HCT116 (cell line): ENCODE results near the gene SCCPDH. TPM values are rescaled to one million over a fixed set of nuclear protein-coding genes. Genes with fewer than 3 reads are reported as not detected.
"Not testable (repeated sequence)": the region's sequence is repeated elsewhere in the genome, so short reads cannot be mapped to it uniquely, and the experiment has no call there.

Experiments
- ATAC-seq: fragments of 200-7000 bp; cut with Tn5 transposase; 2 replicates; pipeline ENCODE4 v1.9.1; 2020; ENCODE audit warnings: mild to moderate bottlenecking, moderate library complexity
- BruUV-seq: library from RNA; stranded (reverse); fragments of 400-500 nt; replicated peaks from 2 replicates; lab custom pipeline; 2021; lab: Mats Ljungman, UMichigan
- CTCF ChIA-PET: fragments of 300-600 bp; sonication (Branson Sonifier 250); formaldehyde crosslinking; loops from one replicate; lab custom pipeline; 2021; ENCODE audit warnings: antibody characterized with exemption; lab: Charles Lee
- POLR2A ChIA-PET: fragments of 300-600, 350-600 bp; sonication (Branson Sonifier 250); formaldehyde crosslinking; loops from one replicate; lab custom pipeline; 2021; ENCODE audit warnings: antibody characterized with exemption; lab: Charles Lee
- RAD21 ChIA-PET, 2 experiments: fragments of 300-600 bp; sonication (Branson Sonifier 250); formaldehyde crosslinking; loops; one replicate each; lab custom pipeline; 2023; ENCODE audit warnings: low total read pairs in 2 of 2; ENCODE audit not compliant: uncharacterized antibody in 2 of 2, unreplicated experiment in 2 of 2, low non-redundant PET in 1 of 2; lab: Charles Lee
- DNase-seq: peaks from one replicate; pipeline ENCODE4 v3.0.0-alpha.2; 2010; ENCODE audit warnings: low read depth, low spot score
- H2AFZ ChIP-seq: fragments of 200-600 bp; shearing (Covaris generic), sonication (generic); 2 replicates; pipeline ENCODE4 v1.6.1; 2017; ENCODE audit warnings: low read depth, mixed run types, mixed read lengths, antibody characterized with exemption, low read length; ENCODE audit not compliant: poor library complexity, severe bottlenecking
- H3K27ac ChIP-seq: 2 replicates; pipeline ENCODE4 v1.5.1; 2012; ENCODE audit warnings: low read depth, low read length
- H3K27me3 ChIP-seq: fragments of 200-600 bp; sonication (generic); 2 replicates; pipeline ENCODE4 v1.6.1; 2016; ENCODE audit warnings: mixed run types, low read length, mixed read lengths; ENCODE audit not compliant: insufficient read depth
- H3K36me3 ChIP-seq, 2 experiments: fragments of 200-500 bp in 1 of 2; fragments of 200-600 bp in 1 of 2; sonication (Bioruptor generic) in 1 of 2; sonication (generic) in 1 of 2; 2 replicates each; pipeline versions ENCODE4 v1.5.1 to v1.6.1; 2014 to 2016; ENCODE audit warnings: low read length in 2 of 2, inconsistent platforms in 1 of 2, mixed read lengths in 1 of 2, mixed run types in 1 of 2; ENCODE audit not compliant: insufficient read depth in 2 of 2, control insufficient read depth in 1 of 2
- H3K4me1 ChIP-seq, 2 experiments: fragments of 200-600 bp in 1 of 2; sonication (generic) in 1 of 2; 2 replicates each; pipeline versions ENCODE4 v1.5.1 to v1.6.1; 2012 to 2017; ENCODE audit warnings: low read length in 2 of 2, inconsistent platforms in 1 of 2, mild to moderate bottlenecking in 1 of 2, mixed read lengths in 1 of 2, mixed run types in 1 of 2, moderate library complexity in 1 of 2; ENCODE audit not compliant: insufficient read depth in 2 of 2, control insufficient read depth in 1 of 2
- H3K4me2 ChIP-seq: fragments of 200-600 bp; sonication (generic); 2 replicates; pipeline ENCODE4 v1.6.1; 2017; ENCODE audit warnings: mixed run types, low read length, mixed read lengths
- H3K4me3 ChIP-seq, 2 experiments: fragments of 200-600 bp in 1 of 2; sonication (generic) in 1 of 2; replicated peaks in 1 of 2; 2 replicates each; pipeline ENCODE4 v1.5.1; 2011 to 2016; ENCODE audit warnings: low read length in 2 of 2, control low read depth in 1 of 2, low read depth in 1 of 2, mild to moderate bottlenecking in 1 of 2, mixed read lengths in 1 of 2, mixed run types in 1 of 2
- H3K79me2 ChIP-seq: fragments of 200-600 bp; sonication (generic); 2 replicates; pipeline ENCODE4 v1.6.1; 2017; ENCODE audit warnings: mild to moderate bottlenecking, mixed run types, low read length, moderate library complexity, mixed read lengths; ENCODE audit not compliant: insufficient read depth
- H3K9ac ChIP-seq: fragments of 200-600 bp; sonication (generic); 2 replicates; pipeline ENCODE4 v1.6.1; 2016; ENCODE audit warnings: low read length, mixed read lengths
- H3K9me2 ChIP-seq: fragments of 200-600 bp; sonication (generic), shearing (Covaris generic); 2 replicates; pipeline ENCODE4 v1.6.1; 2017; ENCODE audit warnings: mixed run types, mild to moderate bottlenecking, moderate library complexity; ENCODE audit not compliant: insufficient read depth
- H3K9me3 ChIP-seq, 2 experiments: fragments of 200-500 bp in 1 of 2; fragments of 200-600 bp in 1 of 2; sonication (Bioruptor generic) in 1 of 2; sonication (generic) in 1 of 2; 2 replicates each; pipeline ENCODE4 v1.6.1; 2014 to 2017; ENCODE audit warnings: low read length in 2 of 2, mixed read lengths in 2 of 2, inconsistent platforms in 1 of 2, low read depth in 1 of 2, mild to moderate bottlenecking in 1 of 2, mixed run types in 1 of 2, moderate library complexity in 1 of 2; ENCODE audit not compliant: control insufficient read depth in 1 of 2, insufficient read depth in 1 of 2
- H4K20me1 ChIP-seq: fragments of 200-600 bp; sonication (generic), shearing (Covaris generic); 2 replicates; pipeline ENCODE4 v1.6.1; 2017; ENCODE audit warnings: mixed run types, mild to moderate bottlenecking, moderate library complexity; ENCODE audit not compliant: insufficient read depth
- ATF3 ChIP-seq: IDR thresholded peaks from 2 replicates; pipeline ENCODE4 v1.6.1; 2012
- ELF1 ChIP-seq: IDR thresholded peaks from 2 replicates; pipeline ENCODE4 v1.6.1; 2012; ENCODE audit warnings: low read depth, borderline replicate concordance
- EZH2phosphoT487 ChIP-seq: fragments of 200-600 bp; IDR thresholded peaks from 2 replicates; pipeline ENCODE4 v1.6.1; 2018; ENCODE audit warnings: antibody characterized with exemption, borderline replicate concordance
- RAD21 ChIP-seq: IDR thresholded peaks from 2 replicates; pipeline ENCODE4 v1.6.1; 2012; ENCODE audit warnings: low read depth, mild to moderate bottlenecking
- ZNF274 ChIP-seq: fragments of 200-500 bp; sonication (Bioruptor generic); IDR thresholded peaks from 2 replicates; pipeline ENCODE4 v1.6.1; 2014; ENCODE audit warnings: mild to moderate bottlenecking, low read depth, low read length, inconsistent platforms
- intact Hi-C: fragments of 100-400 bp; cut with micrococcal nuclease; formaldehyde crosslinking; loops from 2 replicates; pipeline ENCODE4 v1.10.0; 2022
- total RNA-seq: library from RNA; stranded (reverse); gene quantifications from one replicate; pipeline ENCODE4 v1.2.1, GENCODE V29; 2021; ENCODE audit not compliant: unreplicated experiment

SCCPDH gene
- total RNA-seq, 1 experiment from 2014 or later = 0.30 TPM

- TF ChIP-seq ATF3 (no peak), EZH2phosphoT487 (no peak), ZNF274 (no peak), ELF1 (no peak), RAD21 (no peak)
Observed at GRCh38 chr1:246711548-246712003, 12.6 kb upstream of the SCCPDH start (continued).

GRCh38 chr1:246712428-246712827, 11.8 kb upstream of the SCCPDH start:
- H3K4me3 ChIP-seq, H3K27me3 ChIP-seq, intact Hi-C loops, H3K36me3 ChIP-seq, H3K9ac ChIP-seq, H3K4me1 ChIP-seq, H3K9me2 ChIP-seq, H2AFZ ChIP-seq, H3K4me2 ChIP-seq, H3K79me2 ChIP-seq, H3K9me3 ChIP-seq, BruUV-seq, CTCF ChIA-PET, H3K27ac ChIP-seq, RAD21 ChIA-PET, POLR2A ChIA-PET, H4K20me1 ChIP-seq, DNase-seq, ATAC-seq: not testable (repeated sequence)

- POLR2A ChIA-PET, H4K20me1 ChIP-seq, ATAC-seq, CTCF ChIA-PET, H3K79me2 ChIP-seq, H3K9me3 ChIP-seq, H3K9me2 ChIP-seq, H3K27ac ChIP-seq, H3K27me3 ChIP-seq, H3K4me3 ChIP-seq, DNase-seq, BruUV-seq, H3K36me3 ChIP-seq, H3K9ac ChIP-seq, H3K4me2 ChIP-seq, H3K4me1 ChIP-seq, H2AFZ ChIP-seq, intact Hi-C loops, RAD21 ChIA-PET: not testable (repeated sequence)
Observed at GRCh38 chr1:246719361-246719760, 4.8 kb upstream of the SCCPDH start.

GRCh38 chr1:246720814-246721213, 3.4 kb upstream of the SCCPDH start:
- H3K79me2 ChIP-seq, H3K4me3 ChIP-seq, H3K4me1 ChIP-seq, H2AFZ ChIP-seq, POLR2A ChIA-PET, H3K9me3 ChIP-seq, DNase-seq, H3K27me3 ChIP-seq, CTCF ChIA-PET, H3K36me3 ChIP-seq, RAD21 ChIA-PET, ATAC-seq, H3K4me2 ChIP-seq, H4K20me1 ChIP-seq, H3K9me2 ChIP-seq, intact Hi-C loops, H3K27ac ChIP-seq, BruUV-seq, H3K9ac ChIP-seq: not testable (repeated sequence)
